Lung (tissue), 12 donors: ENCODE results near the gene MISP3. TPM values are rescaled to one million over a fixed set of nuclear protein-coding genes. Genes with fewer than 3 reads are reported as not detected.

ENCODE experiments used
- ATAC-seq: fragments of 200-7000 bp; cut with Tn5 transposase; one replicate; pipeline ENCODE4 v1.9.1; 2020; ENCODE audit warnings: moderate number of reproducible peaks; ENCODE audit not compliant: insufficient read depth, low FRiP score
- DNase-seq, 3 donors: peaks; one replicate each; pipeline ENCODE4 v3.0.0-alpha.2; 2013 to 2017
- H3K27ac ChIP-seq, 2 donors: one replicate each; pipeline ENCODE4 v1.5.1; 2013; ENCODE audit warnings: mild to moderate bottlenecking in 2 of 2, moderate library complexity in 2 of 2, control low read depth in 1 of 2, inconsistent platforms in 1 of 2, low read depth in 1 of 2, low read length in 1 of 2
- H3K27me3 ChIP-seq, 3 donors: one replicate each; pipeline ENCODE4 v1.5.1; 2013; ENCODE audit warnings: low read length in 2 of 3; ENCODE audit not compliant: control insufficient read depth in 3 of 3, insufficient read depth in 3 of 3
- H3K36me3 ChIP-seq, 4 donors: one replicate each; pipeline ENCODE4 v1.5.1; 2013; ENCODE audit warnings: low read length in 4 of 4, mild to moderate bottlenecking in 1 of 4, moderate library complexity in 1 of 4; ENCODE audit not compliant: control insufficient read depth in 4 of 4, insufficient read depth in 4 of 4
- H3K4me1 ChIP-seq, 5 donors: one replicate each; pipeline ENCODE4 v1.5.1; 2013; ENCODE audit warnings: low read length in 5 of 5, mild to moderate bottlenecking in 2 of 5, moderate library complexity in 1 of 5; ENCODE audit not compliant: control insufficient read depth in 5 of 5, insufficient read depth in 5 of 5
- H3K4me3 ChIP-seq: one replicate; pipeline ENCODE4 v1.5.1; 2013; ENCODE audit warnings: mild to moderate bottlenecking, control low read depth, moderate library complexity
- H3K9ac ChIP-seq, 2 donors: one replicate each; pipeline ENCODE4 v1.5.1; 2013; ENCODE audit warnings: low read length in 2 of 2, control low read depth in 1 of 2; ENCODE audit not compliant: insufficient read depth in 1 of 2
- H3K9me3 ChIP-seq, 4 donors: one replicate each; pipeline ENCODE4 v1.5.1; 2013; ENCODE audit warnings: low read length in 3 of 4, mild to moderate bottlenecking in 1 of 4, moderate library complexity in 1 of 4; ENCODE audit not compliant: control insufficient read depth in 4 of 4, insufficient read depth in 3 of 4
- WGBS, 2 donors: extraction: QIAGEN DNeasy Blood & Tissue Kit; methylation state at CpG; one replicate each; pipeline ENCODE4 v1.1.7; 2013; 5-methylcytosine and 5-hydroxymethylcytosine counted together
- polyA plus RNA-seq, 2 donors: library from polyadenylated mRNA; stranded (reverse); fragments of 200-250 nt; gene quantifications; one replicate each; pipeline ENCODE4 v1.2.1, GENCODE V29; 2013
- total RNA-seq, 2 donors: library from RNA; depleted of rRNA in 1 of 2; stranded (reverse); fragments of >200 nt in 1 of 2; gene quantifications; one replicate each; pipeline ENCODE4 v1.2.1, GENCODE V29; 2014 to 2021
- TF ChIP-seq, protein P1 (sequence below): IDR thresholded peaks from 2 replicates; pipeline ENCODE4 v1.5.1; 2012; ENCODE audit warnings: mild to moderate bottlenecking; ENCODE audit errors: control extremely low read depth, extremely low read depth
- donor health status: control.
- donor health status: control.
- donor health status: Bipolar disorder and iron deficiency.
- donor health status: healthy.
- donor health status: DM: yes; HTN: yes; CAD: no.

MISP3 gene
- total and polyA plus RNA-seq, 4 donors: 3.5 to 11.2 (median 7.4) TPM

DNA sequence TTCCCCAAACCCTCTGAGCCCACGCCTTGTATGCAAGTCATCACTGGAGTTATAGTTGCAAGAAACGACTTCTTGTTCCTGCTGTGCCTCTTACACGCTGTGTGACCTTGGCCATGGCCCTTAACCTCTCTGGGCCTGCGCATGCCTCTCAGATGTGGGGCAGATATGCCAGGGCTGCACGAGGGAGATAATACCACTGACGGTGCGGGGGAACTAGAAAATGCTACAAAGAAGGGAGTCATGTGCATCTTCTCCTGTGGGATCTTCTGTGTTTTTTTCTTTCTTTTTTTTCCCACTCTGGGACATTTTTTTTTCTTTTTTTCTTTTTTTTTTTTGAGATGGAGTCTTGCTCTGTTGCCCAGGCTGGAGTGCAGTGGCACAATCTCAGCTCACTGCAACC lies 22.3 kb downstream of the MISP3 start:
- no peak for DNase-seq
- no peaks in the 10 kb centered on the region for H3K4me1 ChIP-seq
- TF ChIP-seq, protein P1, sequence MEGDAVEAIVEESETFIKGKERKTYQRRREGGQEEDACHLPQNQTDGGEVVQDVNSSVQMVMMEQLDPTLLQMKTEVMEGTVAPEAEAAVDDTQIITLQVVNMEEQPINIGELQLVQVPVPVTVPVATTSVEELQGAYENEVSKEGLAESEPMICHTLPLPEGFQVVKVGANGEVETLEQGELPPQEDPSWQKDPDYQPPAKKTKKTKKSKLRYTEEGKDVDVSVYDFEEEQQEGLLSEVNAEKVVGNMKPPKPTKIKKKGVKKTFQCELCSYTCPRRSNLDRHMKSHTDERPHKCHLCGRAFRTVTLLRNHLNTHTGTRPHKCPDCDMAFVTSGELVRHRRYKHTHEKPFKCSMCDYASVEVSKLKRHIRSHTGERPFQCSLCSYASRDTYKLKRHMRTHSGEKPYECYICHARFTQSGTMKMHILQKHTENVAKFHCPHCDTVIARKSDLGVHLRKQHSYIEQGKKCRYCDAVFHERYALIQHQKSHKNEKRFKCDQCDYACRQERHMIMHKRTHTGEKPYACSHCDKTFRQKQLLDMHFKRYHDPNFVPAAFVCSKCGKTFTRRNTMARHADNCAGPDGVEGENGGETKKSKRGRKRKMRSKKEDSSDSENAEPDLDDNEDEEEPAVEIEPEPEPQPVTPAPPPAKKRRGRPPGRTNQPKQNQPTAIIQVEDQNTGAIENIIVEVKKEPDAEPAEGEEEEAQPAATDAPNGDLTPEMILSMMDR: no peak
- no peak for ATAC-seq
- H3K4me3 ChIP-seq: no peak overlapping the region
- WGBS, 2 donors: 90 to 91% methylated on average over 7 of the region's 7 CpGs
- H3K9ac ChIP-seq: no peak overlapping the region
- peaks cover 14 to 28% (median 17%) of the 10 kb centered on the region in 4 donors for H3K36me3 ChIP-seq
- peaks cover 0 to 9% (median 2%) of the 10 kb centered on the region in 4 donors for H3K9me3 ChIP-seq
- H3K27me3 ChIP-seq: no peaks in the 10 kb centered on the region
- no peak overlapping the region for H3K27ac ChIP-seq

DNA sequence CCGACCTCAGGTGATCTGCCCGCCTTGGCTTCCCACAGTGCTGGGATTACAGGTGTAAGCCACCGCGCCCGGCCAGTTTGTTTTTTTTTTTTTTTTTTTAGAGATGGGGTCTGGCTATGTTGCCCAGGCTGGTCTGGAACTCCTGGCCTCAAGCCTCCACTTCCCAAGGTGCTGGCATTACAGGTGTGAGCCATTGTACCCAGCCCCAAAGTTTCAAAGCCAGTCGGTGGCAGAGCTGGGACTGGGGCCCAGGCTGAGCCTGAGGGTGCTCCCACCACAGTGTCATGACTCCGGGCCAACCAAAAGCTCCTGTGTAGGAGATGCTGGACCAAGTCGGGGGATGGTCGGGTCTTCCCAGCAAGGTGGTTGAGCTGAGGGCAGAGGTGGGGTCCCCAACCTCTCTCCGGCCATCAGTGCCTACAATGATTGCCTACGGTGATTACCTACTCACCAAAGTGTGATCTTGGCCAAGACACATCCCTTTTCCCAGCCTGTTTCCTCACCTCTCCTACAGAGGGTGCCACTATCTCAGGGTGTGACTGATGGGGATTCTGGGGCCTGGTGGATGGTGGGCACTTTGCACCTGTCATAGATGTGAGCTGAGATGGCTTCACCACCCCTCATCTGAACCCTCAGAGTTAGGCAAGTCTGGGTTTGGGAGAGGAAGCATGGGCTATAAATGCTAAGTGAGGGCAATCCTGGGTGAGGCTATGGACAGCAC lies 23.8 kb downstream of the MISP3 start:
- TF ChIP-seq, protein P1: no peak
- no peak for DNase-seq
- Histone ChIP-seq H3K9ac (no peak overlapping the region), H3K27ac (no peak overlapping the region), H3K9me3 (peaks cover 0 to 9% (median 2%) of the 10 kb centered on the region in 4 donors), H3K27me3 (no peaks in the 10 kb centered on the region), H3K4me1 (no peaks in the 10 kb centered on the region), H3K4me3 (no peak overlapping the region), H3K36me3 (peaks cover 14 to 28% (median 22%) of the 10 kb centered on the region in 4 donors)
- ATAC-seq: no peak
- WGBS, 2 donors: 95 to 98% methylated on average over 11 of the region's 11 CpGs

DNA sequence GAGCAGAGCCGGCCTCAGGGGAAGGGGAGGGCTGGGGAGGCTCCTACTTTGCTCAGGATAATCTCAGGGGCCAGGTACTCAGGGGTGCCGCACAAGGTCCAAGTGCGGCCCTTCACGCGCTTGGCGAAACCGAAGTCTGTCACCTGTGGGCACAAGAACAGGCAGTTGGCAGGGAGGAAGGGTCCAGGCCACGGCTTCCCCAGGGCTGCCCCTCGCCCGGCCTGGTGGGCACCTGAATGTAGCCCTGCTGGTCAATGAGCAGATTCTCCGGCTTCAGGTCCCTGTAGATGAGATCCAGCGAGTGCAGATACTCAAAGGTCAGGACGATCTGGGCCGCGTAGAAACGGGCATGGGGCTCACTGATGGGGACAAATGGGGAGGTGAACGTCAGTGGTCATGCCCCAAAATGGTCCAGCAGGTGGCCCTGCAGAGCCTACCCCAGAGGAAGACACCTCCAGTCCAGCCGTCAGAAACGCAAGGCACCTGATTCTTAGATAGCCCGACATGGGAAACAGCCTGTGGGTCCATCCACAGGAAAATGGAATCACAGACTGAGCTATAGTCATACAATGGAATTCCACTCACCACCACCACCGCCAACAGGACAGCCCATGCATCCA lies 25.1 kb downstream of the MISP3 start:
- no peaks in the 10 kb centered on the region for H3K27me3 ChIP-seq
- no peak for DNase-seq
- H3K36me3 ChIP-seq: peaks cover 14 to 30% (median 27%) of the 10 kb centered on the region in 4 donors
- H3K27ac ChIP-seq: no peak overlapping the region
- WGBS, 2 donors: 87 to 89% methylated on average over 20 to 21 of the region's 21 CpGs
- ATAC-seq: no peak
- H3K9me3 ChIP-seq: peaks cover 0 to 9% (median 2%) of the 10 kb centered on the region in 4 donors
- no peak overlapping the region for H3K4me3 ChIP-seq
- TF ChIP-seq, protein P1: no peak
- H3K9ac ChIP-seq: no peak overlapping the region
- H3K4me1 ChIP-seq: no peaks in the 10 kb centered on the region
